HCT116 (cell line): ENCODE data around the gene AACS. TPM values are rescaled to one million over a fixed set of nuclear protein-coding genes. Genes with fewer than 3 reads are reported as not detected.

Experiments used
- ATAC-seq: fragments of 200-7000 bp; cut with Tn5 transposase; 2 replicates; pipeline ENCODE4 v1.9.1; 2020; ENCODE audit warnings: mild to moderate bottlenecking, moderate library complexity
- BruUV-seq: library from RNA; stranded (reverse); fragments of 400-500 nt; replicated peaks from 2 replicates; lab custom pipeline; 2021; lab: Mats Ljungman, UMichigan
- CTCF ChIA-PET: fragments of 300-600 bp; sonication (Branson Sonifier 250); formaldehyde crosslinking; loops from one replicate; lab custom pipeline; 2021; ENCODE audit warnings: antibody characterized with exemption; lab: Charles Lee
- POLR2A ChIA-PET: fragments of 300-600, 350-600 bp; sonication (Branson Sonifier 250); formaldehyde crosslinking; loops from one replicate; lab custom pipeline; 2021; ENCODE audit warnings: antibody characterized with exemption; lab: Charles Lee
- RAD21 ChIA-PET, 2 experiments: fragments of 300-600 bp; sonication (Branson Sonifier 250); formaldehyde crosslinking; loops; one replicate each; lab custom pipeline; 2023; ENCODE audit warnings: low total read pairs in 2 of 2; ENCODE audit not compliant: uncharacterized antibody in 2 of 2, unreplicated experiment in 2 of 2, low non-redundant PET in 1 of 2; lab: Charles Lee
- DNase-seq: peaks from one replicate; pipeline ENCODE4 v3.0.0-alpha.2; 2010; ENCODE audit warnings: low read depth, low spot score
- H2AFZ ChIP-seq: fragments of 200-600 bp; shearing (Covaris generic), sonication (generic); 2 replicates; pipeline ENCODE4 v1.6.1; 2017; ENCODE audit warnings: low read depth, mixed run types, mixed read lengths, antibody characterized with exemption, low read length; ENCODE audit not compliant: poor library complexity, severe bottlenecking
- H3K27ac ChIP-seq: 2 replicates; pipeline ENCODE4 v1.5.1; 2012; ENCODE audit warnings: low read depth, low read length
- H3K27me3 ChIP-seq: fragments of 200-600 bp; sonication (generic); 2 replicates; pipeline ENCODE4 v1.6.1; 2016; ENCODE audit warnings: mixed run types, low read length, mixed read lengths; ENCODE audit not compliant: insufficient read depth
- H3K36me3 ChIP-seq, 2 experiments: fragments of 200-500 bp in 1 of 2; fragments of 200-600 bp in 1 of 2; sonication (Bioruptor generic) in 1 of 2; sonication (generic) in 1 of 2; 2 replicates each; pipeline versions ENCODE4 v1.5.1 to v1.6.1; 2014 to 2016; ENCODE audit warnings: low read length in 2 of 2, inconsistent platforms in 1 of 2, mixed read lengths in 1 of 2, mixed run types in 1 of 2; ENCODE audit not compliant: insufficient read depth in 2 of 2, control insufficient read depth in 1 of 2
- H3K4me1 ChIP-seq, 2 experiments: fragments of 200-600 bp in 1 of 2; sonication (generic) in 1 of 2; 2 replicates each; pipeline versions ENCODE4 v1.5.1 to v1.6.1; 2012 to 2017; ENCODE audit warnings: low read length in 2 of 2, inconsistent platforms in 1 of 2, mild to moderate bottlenecking in 1 of 2, mixed read lengths in 1 of 2, mixed run types in 1 of 2, moderate library complexity in 1 of 2; ENCODE audit not compliant: insufficient read depth in 2 of 2, control insufficient read depth in 1 of 2
- H3K4me2 ChIP-seq: fragments of 200-600 bp; sonication (generic); 2 replicates; pipeline ENCODE4 v1.6.1; 2017; ENCODE audit warnings: mixed run types, low read length, mixed read lengths
- H3K4me3 ChIP-seq, 2 experiments: fragments of 200-600 bp in 1 of 2; sonication (generic) in 1 of 2; replicated peaks in 1 of 2; 2 replicates each; pipeline ENCODE4 v1.5.1; 2011 to 2016; ENCODE audit warnings: low read length in 2 of 2, control low read depth in 1 of 2, low read depth in 1 of 2, mild to moderate bottlenecking in 1 of 2, mixed read lengths in 1 of 2, mixed run types in 1 of 2
- H3K79me2 ChIP-seq: fragments of 200-600 bp; sonication (generic); 2 replicates; pipeline ENCODE4 v1.6.1; 2017; ENCODE audit warnings: mild to moderate bottlenecking, mixed run types, low read length, moderate library complexity, mixed read lengths; ENCODE audit not compliant: insufficient read depth
- H3K9ac ChIP-seq: fragments of 200-600 bp; sonication (generic); 2 replicates; pipeline ENCODE4 v1.6.1; 2016; ENCODE audit warnings: low read length, mixed read lengths
- H3K9me2 ChIP-seq: fragments of 200-600 bp; sonication (generic), shearing (Covaris generic); 2 replicates; pipeline ENCODE4 v1.6.1; 2017; ENCODE audit warnings: mixed run types, mild to moderate bottlenecking, moderate library complexity; ENCODE audit not compliant: insufficient read depth
- H3K9me3 ChIP-seq, 2 experiments: fragments of 200-500 bp in 1 of 2; fragments of 200-600 bp in 1 of 2; sonication (Bioruptor generic) in 1 of 2; sonication (generic) in 1 of 2; 2 replicates each; pipeline ENCODE4 v1.6.1; 2014 to 2017; ENCODE audit warnings: low read length in 2 of 2, mixed read lengths in 2 of 2, inconsistent platforms in 1 of 2, low read depth in 1 of 2, mild to moderate bottlenecking in 1 of 2, mixed run types in 1 of 2, moderate library complexity in 1 of 2; ENCODE audit not compliant: control insufficient read depth in 1 of 2, insufficient read depth in 1 of 2
- H4K20me1 ChIP-seq: fragments of 200-600 bp; sonication (generic), shearing (Covaris generic); 2 replicates; pipeline ENCODE4 v1.6.1; 2017; ENCODE audit warnings: mixed run types, mild to moderate bottlenecking, moderate library complexity; ENCODE audit not compliant: insufficient read depth
- CBX3 ChIP-seq: IDR thresholded peaks from 2 replicates; pipeline ENCODE4 v1.6.1; 2012; ENCODE audit warnings: low read depth
- CEBPB ChIP-seq: IDR thresholded peaks from 2 replicates; pipeline ENCODE4 v1.6.1; 2012; ENCODE audit warnings: low read depth
- CTCF ChIP-seq, 3 experiments: fragments of 200-600 bp in 1 of 3; sonication (generic) in 1 of 3; IDR thresholded peaks in 2 of 3; conservative IDR thresholded peaks in 1 of 3; 2 replicates each; pipeline ENCODE4 v1.5.1; 2012 to 2017; ENCODE audit warnings: low read depth in 2 of 3, low read length in 2 of 3, antibody characterized with exemption in 1 of 3, borderline replicate concordance in 1 of 3, control low read depth in 1 of 3, mild to moderate bottlenecking in 1 of 3, mixed read lengths in 1 of 3, mixed run types in 1 of 3, moderate library complexity in 1 of 3; ENCODE audit not compliant: insufficient read depth in 1 of 3
- EGR1 ChIP-seq: IDR thresholded peaks from 2 replicates; pipeline ENCODE4 v1.6.1; 2012; ENCODE audit warnings: low read depth
- FOSL1 ChIP-seq: IDR thresholded peaks from 2 replicates; pipeline ENCODE4 v1.6.1; 2012; ENCODE audit warnings: low read depth
- JUND ChIP-seq: IDR thresholded peaks from 2 replicates; pipeline ENCODE4 v1.6.1; 2012
- POLR2AphosphoS5 ChIP-seq: IDR thresholded peaks from 2 replicates; pipeline ENCODE4 v1.6.1; 2011; ENCODE audit warnings: mild to moderate bottlenecking, low read depth, low read length, moderate library complexity
- RAD21 ChIP-seq: IDR thresholded peaks from 2 replicates; pipeline ENCODE4 v1.6.1; 2012; ENCODE audit warnings: low read depth, mild to moderate bottlenecking
- SP1 ChIP-seq: IDR thresholded peaks from 2 replicates; pipeline ENCODE4 v1.6.1; 2012; ENCODE audit warnings: low read depth
- TCF7L2 ChIP-seq: IDR thresholded peaks from 2 replicates; pipeline ENCODE4 v1.7.0; 2011; ENCODE audit warnings: borderline replicate concordance, inconsistent platforms; ENCODE audit not compliant: insufficient read depth, insufficient read length; ENCODE audit errors: extremely low read depth
- intact Hi-C: fragments of 100-400 bp; cut with micrococcal nuclease; formaldehyde crosslinking; loops from 2 replicates; pipeline ENCODE4 v1.10.0; 2022
- total RNA-seq: library from RNA; stranded (reverse); gene quantifications from one replicate; pipeline ENCODE4 v1.2.1, GENCODE V29; 2021; ENCODE audit not compliant: unreplicated experiment

The AACS gene
- total RNA-seq, 1 experiment from 2014 or later = 16.0 TPM

- no peak for TF ChIP-seq POLR2AphosphoS5
- no peak for TF ChIP-seq CTCF (IDR thresholded peaks at IDR 0.05 in 2 of 3, conservative IDR thresholded peaks at IDR 0.05 in 1 of 3; ENCODE audit: borderline replicate concordance in 1 of 3, insufficient read depth in 1 of 3, low read depth in 2 of 3, low read length in 2 of 3)
- TF ChIP-seq SP1 = no peak
- TF ChIP-seq TCF7L2 = no peak
- no peak for TF ChIP-seq CEBPB
- TF ChIP-seq RAD21 = no peak
- no peak for TF ChIP-seq FOSL1
Measured at GRCh38 chr12:125181107-125181506, 115.9 kb downstream of the AACS start (continued).

- Histone ChIP-seq H2AFZ (peak overlapping the region; percentile 73), H3K27ac (no peak overlapping the region), H3K4me3 (peak overlapping the region in 1 of 2 experiments; percentile 24; a peak in 1 of 4 replicates), H3K79me2 (no peaks in the 10 kb centered on the region), H3K9me2 (no peaks in the 10 kb centered on the region), H3K36me3 (no peaks in the 10 kb centered on the region), H4K20me1 (no peaks in the 10 kb centered on the region), H3K9me3 (no peaks in the 10 kb centered on the region), H3K9ac (no peak overlapping the region), H3K4me1 (peaks cover 0 to 16% of the 10 kb centered on the region in 2 experiments; a peak in 2 of 4 replicates), H3K4me2 (peak overlapping the region; percentile 67), H3K27me3 (peaks cover 11% of the 10 kb centered on the region; the same call in 1 of the 2 replicates)
- ChIA-PET POLR2A (no interaction called here), CTCF (interaction anchor here (0.6 to 2.4 kb wide), 8 partner anchors 13 to 1667 kb away, joined by 3 to 36 read pairs (median 4); no protein-coding TSS in a partner anchor), RAD21 (interaction anchor here in 1 of 2 experiments (0.7 kb wide), 1 partner anchor 219 kb away, joined by 3 read pairs; no protein-coding TSS in a partner anchor)
- ATAC-seq (peak; percentile 72), DNase-seq (peak; percentile 45)
- BruUV-seq = no TSS peak
- intact Hi-C loops = loop anchor here (1.0 to 10.0 kb wide), 4 partner anchors 220 to 1691 kb away; no protein-coding TSS in a partner anchor
- TF ChIP-seq RAD21 (peak; percentile 98), CBX3 (no peak), EGR1 (peak; percentile 83), JUND (no peak), CTCF (IDR thresholded peaks at IDR 0.05 in 2 of 3, conservative IDR thresholded peaks at IDR 0.05 in 1 of 3; ENCODE audit: borderline replicate concordance in 1 of 3, insufficient read depth in 1 of 3, low read depth in 2 of 3, low read length in 2 of 3) (peak; percentile 91 to 99 (median 97))
Measured at GRCh38 chr12:125183187-125184067, 118.2 kb downstream of the AACS start.
